ENCODE measurements around the gene LCN6. TPM values are rescaled to one million over a fixed set of nuclear protein-coding genes. Genes with fewer than 3 reads are reported as not detected.

LCN6 gene
- total RNA-seq, 1 experiment from 2014 or later: not detected

DNA sequence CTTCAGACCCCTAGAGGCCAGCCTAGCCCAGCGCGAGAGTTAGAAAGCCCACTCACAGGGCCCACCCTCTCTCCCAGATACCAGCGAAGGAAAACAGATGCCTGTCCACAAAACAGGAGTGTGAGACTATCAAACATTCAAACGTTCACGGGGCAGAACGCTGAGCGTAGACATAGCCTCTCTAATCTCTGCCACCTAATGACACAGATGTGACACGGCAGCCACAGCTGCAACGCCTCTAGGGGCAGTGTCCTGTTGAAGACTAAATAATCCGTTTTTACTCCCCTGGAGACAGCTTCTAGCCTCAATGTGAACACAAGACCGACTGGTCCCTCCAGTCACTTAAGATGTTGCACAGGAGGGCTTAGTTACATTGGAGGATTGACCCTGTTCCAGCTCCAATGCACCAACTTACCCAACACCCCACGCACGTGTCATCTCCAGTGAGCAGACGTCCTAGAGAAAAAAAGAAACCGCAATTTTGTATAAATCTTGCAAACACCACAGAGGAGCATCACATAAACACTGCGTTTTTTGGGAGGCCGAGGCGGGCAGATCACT, 21.6 kb downstream of the LCN6 start (continued):
- TF ChIP-seq, protein P1, sequence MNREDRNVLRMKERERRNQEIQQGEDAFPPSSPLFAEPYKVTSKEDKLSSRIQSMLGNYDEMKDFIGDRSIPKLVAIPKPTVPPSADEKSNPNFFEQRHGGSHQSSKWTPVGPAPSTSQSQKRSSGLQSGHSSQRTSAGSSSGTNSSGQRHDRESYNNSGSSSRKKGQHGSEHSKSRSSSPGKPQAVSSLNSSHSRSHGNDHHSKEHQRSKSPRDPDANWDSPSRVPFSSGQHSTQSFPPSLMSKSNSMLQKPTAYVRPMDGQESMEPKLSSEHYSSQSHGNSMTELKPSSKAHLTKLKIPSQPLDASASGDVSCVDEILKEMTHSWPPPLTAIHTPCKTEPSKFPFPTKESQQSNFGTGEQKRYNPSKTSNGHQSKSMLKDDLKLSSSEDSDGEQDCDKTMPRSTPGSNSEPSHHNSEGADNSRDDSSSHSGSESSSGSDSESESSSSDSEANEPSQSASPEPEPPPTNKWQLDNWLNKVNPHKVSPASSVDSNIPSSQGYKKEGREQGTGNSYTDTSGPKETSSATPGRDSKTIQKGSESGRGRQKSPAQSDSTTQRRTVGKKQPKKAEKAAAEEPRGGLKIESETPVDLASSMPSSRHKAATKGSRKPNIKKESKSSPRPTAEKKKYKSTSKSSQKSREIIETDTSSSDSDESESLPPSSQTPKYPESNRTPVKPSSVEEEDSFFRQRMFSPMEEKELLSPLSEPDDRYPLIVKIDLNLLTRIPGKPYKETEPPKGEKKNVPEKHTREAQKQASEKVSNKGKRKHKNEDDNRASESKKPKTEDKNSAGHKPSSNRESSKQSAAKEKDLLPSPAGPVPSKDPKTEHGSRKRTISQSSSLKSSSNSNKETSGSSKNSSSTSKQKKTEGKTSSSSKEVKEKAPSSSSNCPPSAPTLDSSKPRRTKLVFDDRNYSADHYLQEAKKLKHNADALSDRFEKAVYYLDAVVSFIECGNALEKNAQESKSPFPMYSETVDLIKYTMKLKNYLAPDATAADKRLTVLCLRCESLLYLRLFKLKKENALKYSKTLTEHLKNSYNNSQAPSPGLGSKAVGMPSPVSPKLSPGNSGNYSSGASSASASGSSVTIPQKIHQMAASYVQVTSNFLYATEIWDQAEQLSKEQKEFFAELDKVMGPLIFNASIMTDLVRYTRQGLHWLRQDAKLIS (CRISPR knock-in tag; IDR thresholded peaks at IDR 0.05; ENCODE audit: borderline replicate concordance): no peak
- TF ChIP-seq CREB1 (CRISPR knock-in tag; IDR thresholded peaks at IDR 0.05): no peak

DNA sequence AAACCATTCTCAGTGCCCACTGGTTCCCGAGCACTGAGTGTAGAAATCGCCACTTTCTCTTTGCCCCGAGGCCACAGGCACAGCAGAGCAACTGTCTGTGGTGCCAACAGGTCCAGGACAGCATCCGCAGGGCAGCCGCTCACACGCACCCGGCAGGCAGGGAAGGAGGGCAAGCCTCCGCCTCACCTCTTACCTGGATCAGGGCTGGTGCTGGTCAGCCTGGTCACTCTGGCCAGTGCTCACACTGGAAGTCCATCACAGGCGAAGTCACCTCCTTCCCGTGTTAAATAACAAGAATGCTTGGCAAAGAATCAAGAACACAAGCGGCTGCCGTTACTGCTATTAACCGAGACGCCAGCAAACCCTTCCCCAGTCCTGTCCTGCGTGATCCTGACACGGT, 22.2 kb downstream of the LCN6 start:
- ChIA-PET CTCF (interaction anchor here (0.7 to 1.0 kb wide), 2 partner anchors 13 to 496 kb away, joined by 5 to 6 read pairs; partner anchors contain the start of gene RNF208), POLR2A (no interaction called here)
- Mint-ChIP-seq H3K36me3 (peaks cover 37% of the 10 kb centered on the region), H3K27me3 (ENCODE audit: low read depth) (no peaks in the 10 kb centered on the region), H3K9me3 (no peaks in the 10 kb centered on the region), H3K27ac (peak overlapping the region; percentile 99), H3K4me1 (peaks cover 17% of the 10 kb centered on the region), H3K4me3 (peak overlapping the region; percentile 99)
- DNase-seq (ENCODE audit: low spot score) (no peak), ATAC-seq (no peak)
- no peak for TF ChIP-seq NR2C2 (CRISPR knock-in tag; IDR thresholded peaks at IDR 0.05)
- no peak for TF ChIP-seq ZNF263 (CRISPR knock-in tag; IDR thresholded peaks at IDR 0.05; ENCODE audit: low read depth)
- no peak for TF ChIP-seq ZNF416 (CRISPR knock-in tag; IDR thresholded peaks at IDR 0.05)
- no peak for TF ChIP-seq GRHL2 (CRISPR knock-in tag; IDR thresholded peaks at IDR 0.05; ENCODE audit: insufficient replicate concordance, severe bottlenecking)
- no peak for TF ChIP-seq SP1 (CRISPR knock-in tag; conservative IDR thresholded peaks at IDR 0.05)
- TF ChIP-seq HMGA2 (CRISPR knock-in tag; IDR thresholded peaks at IDR 0.05): no peak
- no peak for TF ChIP-seq NFE2L1 (CRISPR knock-in tag; IDR thresholded peaks at IDR 0.05)
- TF ChIP-seq CBFB (CRISPR knock-in tag; IDR thresholded peaks at IDR 0.05; ENCODE audit: low read depth): no peak
- TF ChIP-seq ETV6 (CRISPR knock-in tag; IDR thresholded peaks at IDR 0.05): no peak
- TF ChIP-seq PRRX2 (CRISPR knock-in tag; IDR thresholded peaks at IDR 0.05): no peak
- TF ChIP-seq MXD4 (CRISPR knock-in tag; IDR thresholded peaks at IDR 0.05; ENCODE audit: borderline replicate concordance): no peak
- TF ChIP-seq TCF7 (CRISPR knock-in tag; IDR thresholded peaks at IDR 0.05; ENCODE audit: low read depth): no peak
- TF ChIP-seq IRF2 (CRISPR knock-in tag; IDR thresholded peaks at IDR 0.05; ENCODE audit: borderline replicate concordance, low read depth): no peak
- TF ChIP-seq JUN (CRISPR knock-in tag; IDR thresholded peaks at IDR 0.05): no peak
- TF ChIP-seq MYBL2 (CRISPR knock-in tag; IDR thresholded peaks at IDR 0.05): no peak
- TF ChIP-seq, protein P2, sequence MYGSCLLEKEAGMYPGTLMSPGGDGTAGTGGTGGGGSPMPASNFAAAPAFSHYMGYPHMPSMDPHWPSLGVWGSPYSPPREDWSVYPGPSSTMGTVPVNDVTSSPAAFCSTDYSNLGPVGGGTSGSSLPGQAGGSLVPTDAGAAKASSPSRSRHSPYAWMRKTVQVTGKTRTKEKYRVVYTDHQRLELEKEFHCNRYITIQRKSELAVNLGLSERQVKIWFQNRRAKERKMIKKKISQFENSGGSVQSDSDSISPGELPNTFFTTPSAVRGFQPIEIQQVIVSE (CRISPR knock-in tag; IDR thresholded peaks at IDR 0.05; ENCODE audit: borderline replicate concordance): no peak

DNA sequence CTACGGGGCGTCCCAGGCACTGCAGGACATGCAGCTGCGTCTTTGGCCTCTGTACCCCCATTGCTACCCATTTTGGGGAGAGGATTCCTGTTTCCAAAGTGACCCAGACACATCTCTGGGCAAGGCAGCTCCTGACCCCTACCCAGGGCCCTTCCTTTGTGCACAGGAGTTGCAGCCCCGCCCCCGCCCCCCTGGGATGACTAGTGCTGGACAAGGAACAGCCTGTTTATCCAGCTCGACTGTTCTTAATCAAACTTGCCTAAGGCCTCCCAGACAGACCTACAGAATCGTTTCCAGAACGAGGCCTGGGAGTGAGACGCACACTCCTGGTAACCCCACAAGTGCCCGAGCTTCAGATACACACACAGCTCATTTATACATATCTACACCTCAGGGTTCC, 22.7 kb downstream of the LCN6 start:
- CTCF ChIA-PET: interaction anchor here (0.7 kb wide), 1 partner anchor 496 kb away, joined by 5 read pairs; the partner anchor contains the start of gene RNF208
- H3K27ac Mint-ChIP-seq: peak overlapping the region; percentile 63
- H3K4me3 Mint-ChIP-seq: peak overlapping the region; percentile 99
- no peak for TF ChIP-seq CBFB (CRISPR knock-in tag; IDR thresholded peaks at IDR 0.05; ENCODE audit: low read depth)
- TF ChIP-seq, protein P3, sequence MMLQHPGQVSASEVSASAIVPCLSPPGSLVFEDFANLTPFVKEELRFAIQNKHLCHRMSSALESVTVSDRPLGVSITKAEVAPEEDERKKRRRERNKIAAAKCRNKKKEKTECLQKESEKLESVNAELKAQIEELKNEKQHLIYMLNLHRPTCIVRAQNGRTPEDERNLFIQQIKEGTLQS (CRISPR knock-in tag; conservative IDR thresholded peaks at IDR 0.05): 0 out of 2 replicates have a peak, but pooled peaks have one; percentile 15
- POLR2A ChIA-PET: no interaction called here
- ATAC-seq: no peak
- no peak for DNase-seq (ENCODE audit: low spot score)
- no peaks in the 10 kb centered on the region for H3K9me3 Mint-ChIP-seq
- peaks cover 17% of the 10 kb centered on the region for H3K4me1 Mint-ChIP-seq
- no peaks in the 10 kb centered on the region for H3K27me3 Mint-ChIP-seq (ENCODE audit: low read depth)
- H3K36me3 Mint-ChIP-seq: peaks cover 39% of the 10 kb centered on the region

Data from WTC11 (cell line).